Mesendoderm (in vitro differentiated cells): ENCODE measurements around the gene DDX46.

ENCODE experiments used
- DNase-seq: peaks from one replicate; pipeline ENCODE4 v3.0.0; 2013
- H2AK5ac ChIP-seq: 2 replicates; pipeline ENCODE4 v1.6.1; 2013; ENCODE audit warnings: low read length, inconsistent platforms
- H2BK120ac ChIP-seq: 2 replicates; pipeline ENCODE4 v1.6.1; 2013; ENCODE audit warnings: low read depth, mild to moderate bottlenecking, low read length, moderate library complexity, mixed read lengths
- H2BK15ac ChIP-seq: replicated peaks from 2 replicates; pipeline ENCODE4 v1.6.1; 2013; ENCODE audit warnings: low read depth, mild to moderate bottlenecking, moderate library complexity
- H2BK5ac ChIP-seq: 2 replicates; pipeline ENCODE4 v1.6.1; 2013; ENCODE audit warnings: low read length, inconsistent platforms
- H3K18ac ChIP-seq: 2 replicates; pipeline ENCODE4 v1.6.1; 2013; ENCODE audit warnings: mild to moderate bottlenecking, low read length, mixed read lengths
- H3K23ac ChIP-seq: one replicate; pipeline ENCODE4 v1.6.1; 2013; ENCODE audit warnings: low read length
- H3K27ac ChIP-seq: 2 replicates; pipeline ENCODE4 v1.5.1; 2013; ENCODE audit warnings: low read depth, mild to moderate bottlenecking, inconsistent platforms, low read length, moderate library complexity
- H3K27me3 ChIP-seq: 2 replicates; pipeline ENCODE4 v1.6.1; 2013; ENCODE audit warnings: low read length, control low read depth, mild to moderate bottlenecking, inconsistent platforms; ENCODE audit not compliant: insufficient read depth, poor library complexity
- H3K36me3 ChIP-seq: 2 replicates; pipeline ENCODE4 v1.6.1; 2013; ENCODE audit warnings: low read length, inconsistent platforms; ENCODE audit not compliant: control insufficient read depth, insufficient read depth
- H3K4ac ChIP-seq: one replicate; pipeline ENCODE4 v1.6.1; 2013; ENCODE audit warnings: low read depth, mild to moderate bottlenecking, low read length, moderate library complexity
- H3K4me1 ChIP-seq: 2 replicates; pipeline ENCODE4 v1.6.1; 2013; ENCODE audit warnings: low read depth, low read length, inconsistent platforms; ENCODE audit not compliant: control insufficient read depth
- H3K4me2 ChIP-seq: 2 replicates; pipeline ENCODE4 v1.6.1; 2013; ENCODE audit warnings: low read length
- H3K4me3 ChIP-seq: 2 replicates; pipeline ENCODE4 v1.5.1; 2013; ENCODE audit warnings: mild to moderate bottlenecking, low read length
- H3K56ac ChIP-seq: one replicate; pipeline ENCODE4 v1.6.1; 2013; ENCODE audit warnings: low read length
- H3K79me1 ChIP-seq: 2 replicates; pipeline ENCODE4 v1.6.1; 2013; ENCODE audit warnings: low read length, inconsistent platforms
- H3K79me2 ChIP-seq: 2 replicates; pipeline ENCODE4 v1.6.1; 2013; ENCODE audit warnings: mild to moderate bottlenecking, low read length; ENCODE audit not compliant: control insufficient read depth, insufficient read depth
- H3K9ac ChIP-seq: 2 replicates; pipeline ENCODE4 v1.6.1; 2013; ENCODE audit warnings: low read length, inconsistent platforms
- H4K5ac ChIP-seq: one replicate; pipeline ENCODE4 v1.6.1; 2013; ENCODE audit warnings: low read length
- H4K8ac ChIP-seq: one replicate; pipeline ENCODE4 v1.6.1; 2013; ENCODE audit warnings: low read depth, mild to moderate bottlenecking, control low read depth, low read length, moderate library complexity
- WGBS: extraction: QIAGEN DNeasy Blood & Tissue Kit; methylation state at CpG from one replicate; pipeline ENCODE4 v1.1.7; 2013; ENCODE audit warnings: low lambda C conversion rate, missing lambda C conversion rate; ENCODE audit not compliant: insufficient coverage; ENCODE audit errors: extremely low coverage; 5-methylcytosine and 5-hydroxymethylcytosine counted together

The DDX46 gene

GRCh38 chr5:134732819-134733218 lies 25.8 kb upstream of the DDX46 start:
- Histone ChIP-seq H3K27ac (no peak overlapping the region), H4K8ac (no peak overlapping the region), H2BK5ac (no peak overlapping the region), H3K79me1 (no peaks in the 10 kb centered on the region), H2BK15ac (no peak overlapping the region), H2AK5ac (no peak overlapping the region), H4K5ac (no peak overlapping the region), H2BK120ac (no peak overlapping the region), H3K36me3 (no peaks in the 10 kb centered on the region), H3K18ac (no peak overlapping the region), H3K4ac (no peak overlapping the region), H3K4me1 (no peaks in the 10 kb centered on the region), H3K56ac (no peak overlapping the region), H3K4me3 (no peak overlapping the region), H3K79me2 (no peaks in the 10 kb centered on the region), H3K27me3 (no peaks in the 10 kb centered on the region), H3K9ac (no peak overlapping the region), H3K23ac (no peak overlapping the region), H3K4me2 (no peak overlapping the region)
- no peak for DNase-seq
- WGBS = no CpG with 5 or more reads among the region's 3 CpGs

DNA sequence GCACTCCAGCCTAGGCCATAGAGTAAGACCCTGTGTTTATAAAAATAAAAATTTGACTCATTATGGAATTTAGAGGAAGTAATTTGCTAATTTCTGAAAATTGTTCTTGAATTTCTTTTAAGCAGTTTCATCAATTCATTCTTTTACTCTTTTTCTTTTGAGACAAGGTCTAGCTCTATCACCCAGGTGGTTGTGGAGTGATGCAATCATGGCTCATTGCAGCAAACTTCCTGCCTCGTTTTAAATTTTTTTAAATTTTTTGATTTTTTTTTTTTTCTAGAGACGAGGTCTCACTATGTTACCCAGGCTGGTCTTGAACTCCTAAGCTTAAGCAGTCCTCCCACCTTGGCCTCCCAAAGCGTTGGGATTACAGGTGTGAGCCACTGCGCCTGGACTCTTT lies 23.3 kb upstream of the DDX46 start:
- Histone ChIP-seq H3K79me2 (peaks cover 2% of the 10 kb centered on the region), H3K4me3 (no peak overlapping the region), H3K27me3 (no peaks in the 10 kb centered on the region), H2BK5ac (no peak overlapping the region), H3K4ac (no peak overlapping the region), H3K18ac (no peak overlapping the region), H3K23ac (no peak overlapping the region), H3K56ac (no peak overlapping the region), H2BK120ac (no peak overlapping the region), H3K9ac (no peak overlapping the region), H3K79me1 (peaks cover 3% of the 10 kb centered on the region), H3K4me2 (no peak overlapping the region), H2AK5ac (no peak overlapping the region), H3K27ac (no peak overlapping the region), H3K36me3 (no peaks in the 10 kb centered on the region), H4K8ac (no peak overlapping the region), H3K4me1 (no peaks in the 10 kb centered on the region), H2BK15ac (no peak overlapping the region), H4K5ac (no peak overlapping the region)
- DNase-seq = no peak
- no CpG with 5 or more reads among the region's 4 CpGs for WGBS

DNA sequence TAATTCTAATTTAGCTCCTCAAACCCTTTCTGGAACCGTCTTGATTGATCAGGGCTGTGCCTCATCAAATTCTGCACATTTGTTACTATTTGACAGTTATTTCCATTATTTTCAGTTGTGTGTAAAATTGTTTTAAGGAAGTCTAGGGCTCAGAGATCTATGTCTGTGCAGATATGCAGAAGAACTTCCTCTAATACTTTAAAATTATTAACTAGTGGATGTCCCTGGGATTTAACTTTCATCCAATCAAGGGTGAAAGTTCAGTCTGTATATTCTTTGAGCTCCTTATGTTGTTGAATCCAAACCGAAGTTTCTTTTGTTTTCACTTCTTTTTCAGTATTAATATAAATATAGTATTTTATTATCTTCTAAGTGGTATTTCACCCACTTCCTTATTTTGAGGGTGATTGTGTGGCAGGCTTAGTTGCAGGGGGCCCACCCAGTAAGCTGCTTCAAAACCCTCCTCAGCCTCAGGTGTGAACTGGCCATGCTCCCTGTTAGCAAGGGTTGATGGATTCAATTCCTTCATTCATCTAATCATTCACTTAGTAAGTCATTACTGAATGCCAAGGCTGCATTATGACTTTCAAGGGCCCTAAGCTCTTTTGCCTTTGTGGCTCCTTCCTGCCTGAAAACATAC lies 22.3 kb upstream of the DDX46 start:
- H2BK15ac ChIP-seq = no peak overlapping the region
- H3K9ac ChIP-seq = no peak overlapping the region
- H3K4me2 ChIP-seq = no peak overlapping the region
- H3K79me1 ChIP-seq = peaks cover 3% of the 10 kb centered on the region
- H3K4me3 ChIP-seq = no peak overlapping the region
- no peak overlapping the region for H4K5ac ChIP-seq
- no peak overlapping the region for H3K27ac ChIP-seq
- no peaks in the 10 kb centered on the region for H3K27me3 ChIP-seq
- no peak overlapping the region for H2AK5ac ChIP-seq
- H3K23ac ChIP-seq = no peak overlapping the region
- H4K8ac ChIP-seq = no peak overlapping the region
- no peak overlapping the region for H2BK120ac ChIP-seq
- H3K4ac ChIP-seq = no peak overlapping the region
- H3K4me1 ChIP-seq = no peaks in the 10 kb centered on the region
- peaks cover 2% of the 10 kb centered on the region for H3K79me2 ChIP-seq
- WGBS = no CpG with 5 or more reads among the region's 2 CpGs
- no peak overlapping the region for H2BK5ac ChIP-seq
- DNase-seq = no peak
- no peaks in the 10 kb centered on the region for H3K36me3 ChIP-seq
- H3K56ac ChIP-seq = no peak overlapping the region
- no peak overlapping the region for H3K18ac ChIP-seq

GRCh38 chr5:134738133-134738962 lies 20.2 kb upstream of the DDX46 start, which contains the start of gene CAMLG:
Gene CAMLG (plus strand): TSS chr5:134738548. CDS start chr5:134738621, 73 bp downstream.
- H3K4me3 ChIP-seq = peak within 1 kb of the TSS; percentile 59
- H3K36me3 ChIP-seq = no peaks in the 10 kb centered on the region
- H3K56ac ChIP-seq = peak within 1 kb of the TSS; percentile 83
- no peak within 1 kb of the TSS for H2BK15ac ChIP-seq
- peaks cover 3% of the 10 kb centered on the region for H3K79me1 ChIP-seq
- peak within 1 kb of the TSS; percentile 9 for H3K27ac ChIP-seq
- WGBS = no CpG with 5 or more reads among the region's 66 CpGs
- H3K4me2 ChIP-seq = peak within 1 kb of the TSS; percentile 55
- no peak within 1 kb of the TSS for H2BK120ac ChIP-seq
- no peak within 1 kb of the TSS for H3K4ac ChIP-seq
- peak within 1 kb of the TSS; percentile 85 for H4K5ac ChIP-seq
- no peak within 1 kb of the TSS for H2AK5ac ChIP-seq
- no peak within 1 kb of the TSS for H3K23ac ChIP-seq
- peak within 1 kb of the TSS; percentile 55 for H3K18ac ChIP-seq
- peak within 1 kb of the TSS; percentile 78 for H3K9ac ChIP-seq
- H3K79me2 ChIP-seq = peaks cover 2% of the 10 kb centered on the region
- no peaks in the 10 kb centered on the region for H3K4me1 ChIP-seq
- no peaks in the 10 kb centered on the region for H3K27me3 ChIP-seq
- H4K8ac ChIP-seq = no peak within 1 kb of the TSS
- H2BK5ac ChIP-seq = no peak within 1 kb of the TSS
- peak; percentile 99 for DNase-seq

- Histone ChIP-seq H3K27ac (no peak overlapping the region), H3K23ac (no peak overlapping the region), H3K27me3 (no peaks in the 10 kb centered on the region), H3K4me2 (peak overlapping the region; percentile 55), H3K56ac (peak overlapping the region; percentile 83), H3K4me1 (no peaks in the 10 kb centered on the region), H3K79me1 (peaks cover 3% of the 10 kb centered on the region), H3K4me3 (peak overlapping the region; percentile 59), H3K18ac (no peak overlapping the region), H4K5ac (no peak overlapping the region), H3K4ac (no peak overlapping the region), H4K8ac (no peak overlapping the region), H2BK120ac (no peak overlapping the region), H3K9ac (peak overlapping the region; percentile 78), H2AK5ac (no peak overlapping the region), H3K79me2 (peaks cover 2% of the 10 kb centered on the region), H2BK15ac (no peak overlapping the region), H3K36me3 (no peaks in the 10 kb centered on the region), H2BK5ac (no peak overlapping the region)
- no CpG with 5 or more reads among the region's 21 CpGs for WGBS
- DNase-seq = peak; percentile 76
Measured at GRCh38 chr5:134738963-134739661, 19.5 kb upstream of the DDX46 start.
